HG03175 (cell line): Measurements from ENCODE around the gene PER1.
"Not testable (repeated sequence)": the region's sequence is repeated elsewhere in the genome, so short reads cannot be mapped to it uniquely, and the experiment has no call there.

Source experiments
- ATAC-seq: cut with Tn5 transposase; IDR thresholded peaks from one replicate; pipeline ENCODE4 v1.9.1; 2021; ENCODE audit warnings: mild to moderate bottlenecking, moderate library complexity; ENCODE audit not compliant: unreplicated experiment

PER1 gene

GRCh38 chr17:8121681-8122421 is 30.4 kb downstream of the PER1 start:
- no peak for ATAC-seq

GRCh38 chr17:8121407-8121680 is 30.9 kb downstream of the PER1 start:
- ATAC-seq = no peak

GRCh38 chr17:8120520-8121406 is 31.4 kb downstream of the PER1 start:
- no peak for ATAC-seq

- peak; percentile 40 for ATAC-seq
Measured at GRCh38 chr17:8119581-8120519, 32.4 kb downstream of the PER1 start.

- ATAC-seq = peak; percentile 33
Measured at GRCh38 chr17:8118769-8119580, 33.2 kb downstream of the PER1 start.

- no peak for ATAC-seq
Measured at GRCh38 chr17:8117980-8118768, 34.0 kb downstream of the PER1 start, which contains the start of gene ALOXE3. Gene ALOXE3 (minus strand): TSS chr17:8118514. CDS start chr17:8117990, 524 bp downstream.

GRCh38 chr17:8117367-8117979 is 34.7 kb downstream of the PER1 start:
- no peak for ATAC-seq

- ATAC-seq = no peak
Measured at GRCh38 chr17:8116776-8117175, 35.4 kb downstream of the PER1 start.

GRCh38 chr17:8110907-8111306 is 41.3 kb downstream of the PER1 start:
- ATAC-seq = no peak

GRCh38 chr17:8110456-8110804 is 41.8 kb downstream of the PER1 start:
- ATAC-seq = no peak

GRCh38 chr17:8109661-8110455 is 42.3 kb downstream of the PER1 start:
- ATAC-seq = no peak

GRCh38 chr17:8108972-8109660 is 43.1 kb downstream of the PER1 start:
- ATAC-seq = no peak

- not testable (repeated sequence) for ATAC-seq
Measured at GRCh38 chr17:8106980-8107379, 45.2 kb downstream of the PER1 start.

GRCh38 chr17:8105957-8106398 is 46.2 kb downstream of the PER1 start:
- ATAC-seq = no peak

GRCh38 chr17:8104911-8105310 is 47.3 kb downstream of the PER1 start:
- no peak for ATAC-seq

GRCh38 chr17:8103549-8103948 is 48.7 kb downstream of the PER1 start:
- no peak for ATAC-seq

- no peak for ATAC-seq
Measured at GRCh38 chr17:8101721-8102120, 50.5 kb downstream of the PER1 start.

GRCh38 chr17:8100763-8101162 is 51.4 kb downstream of the PER1 start:
- ATAC-seq = no peak
